Measurements from ENCODE around the gene GOLT1B.

GOLT1B gene

GRCh38 chr12:21566223-21566906 lies 64.8 kb downstream of the GOLT1B start:
- no peak for DNase-seq (ENCODE audit: low spot score)

- no peak for DNase-seq (ENCODE audit: low spot score)
These were observed 65.4 kb downstream of the GOLT1B start for GRCh38 chr12:21566907-21567394.

All from LoVo (cell line).